Vagina (tissue), 2 donors: ENCODE results near the gene ATXN1. TPM values are rescaled to one million over a fixed set of nuclear protein-coding genes. Genes with fewer than 3 reads are reported as not detected.
"Not testable (repeated sequence)": the region's sequence is repeated elsewhere in the genome, so short reads cannot be mapped to it uniquely, and the experiment has no call there.

Experiments used
- DNase-seq, 2 donors: peaks; one replicate each; pipeline ENCODE4 v3.0.0-alpha.2; 2017; ENCODE audit errors: extremely low spot score in 2 of 2
- H3K27ac ChIP-seq: fragments of 200-600 bp; sonication (generic); one replicate; pipeline ENCODE4 v1.5.1; 2019
- H3K27me3 ChIP-seq: fragments of 200-600 bp; sonication (generic); one replicate; pipeline ENCODE4 v1.5.1; 2019
- H3K36me3 ChIP-seq, 2 donors: fragments of 200-600 bp; sonication (generic); one replicate each; pipeline ENCODE4 v1.5.1; 2017 to 2019
- H3K4me1 ChIP-seq: fragments of 200-600 bp; sonication (generic); one replicate; pipeline ENCODE4 v1.5.1; 2019
- H3K4me3 ChIP-seq, 2 donors: fragments of 200-600 bp; sonication (generic); 1 replicate in 1 of 2; 2 replicates in 1 of 2; pipeline ENCODE4 v1.5.1; 2016 to 2019
- H3K9me3 ChIP-seq: fragments of 200-600 bp; sonication (generic); one replicate; pipeline ENCODE4 v1.5.1; 2019
- CTCF ChIP-seq, 3 experiments: fragments of 450-650 bp in 2 of 3; fragments of 200-600 bp in 1 of 3; sonication (generic) in 1 of 3; IDR thresholded peaks; one replicate each; pipeline ENCODE4 v1.5.1; 2017 to 2019; ENCODE audit warnings: antibody characterized with exemption in 3 of 3, mild to moderate bottlenecking in 2 of 3, moderate library complexity in 2 of 3
- POLR2A ChIP-seq, 2 donors: fragments of 450-650 bp; IDR thresholded peaks; one replicate each; pipeline ENCODE4 v1.6.1; 2017; ENCODE audit warnings: antibody characterized with exemption in 2 of 2, mild to moderate bottlenecking in 2 of 2, moderate library complexity in 2 of 2
- POLR2AphosphoS5 ChIP-seq, 2 donors: sonication (generic); formaldehyde crosslinking; IDR thresholded peaks; one replicate each; pipeline ENCODE4 v1.9.0; 2017; ENCODE audit warnings: antibody characterized with exemption in 2 of 2, mild to moderate bottlenecking in 2 of 2, low read depth in 1 of 2; ENCODE audit not compliant: insufficient read depth in 1 of 2
- intact Hi-C: fragments of 100-400 bp; cut with DNase I; formaldehyde crosslinking; loops from one replicate; pipeline ENCODE4 v1.15.1; 2023
- total RNA-seq: library from RNA; depleted of rRNA; stranded (reverse); fragments of >200 nt; gene quantifications from one replicate; pipeline ENCODE4 v1.2.3, GENCODE V29; 2016

ATXN1 gene
- total RNA-seq, 1 donor from 2014 or later: 43.2 TPM

- H3K36me3 ChIP-seq: no peaks in the 10 kb centered on the region
- TF ChIP-seq POLR2A (IDR thresholded peaks at IDR 0.05) (no peak), CTCF (IDR thresholded peaks at IDR 0.05) (no peak), POLR2AphosphoS5 (IDR thresholded peaks at IDR 0.05; ENCODE audit: insufficient read depth in 1 of 2, low read depth in 1 of 2) (no peak)
- H3K4me1 ChIP-seq: peaks cover 19% of the 10 kb centered on the region
- H3K27me3 ChIP-seq: no peaks in the 10 kb centered on the region
- no peak overlapping the region for H3K4me3 ChIP-seq
- no peak overlapping the region for H3K27ac ChIP-seq
- intact Hi-C loops: no loop called here
- H3K9me3 ChIP-seq: no peaks in the 10 kb centered on the region
- DNase-seq: no peak
These were observed 289.9 kb downstream of the ATXN1 start for GRCh38 chr6:16471222-16471909.

GRCh38 chr6:16470502-16471221 is 290.6 kb downstream of the ATXN1 start:
- Histone ChIP-seq H3K4me3 (no peak overlapping the region), H3K27ac (no peak overlapping the region), H3K4me1 (peaks cover 19% of the 10 kb centered on the region), H3K9me3 (no peaks in the 10 kb centered on the region), H3K27me3 (no peaks in the 10 kb centered on the region), H3K36me3 (no peaks in the 10 kb centered on the region)
- DNase-seq: no peak
- intact Hi-C loops: no loop called here
- TF ChIP-seq POLR2AphosphoS5 (IDR thresholded peaks at IDR 0.05; ENCODE audit: insufficient read depth in 1 of 2, low read depth in 1 of 2): no peak

- intact Hi-C loops: no loop called here
- peaks cover 26% of the 10 kb centered on the region for H3K4me1 ChIP-seq
- TF ChIP-seq POLR2A (IDR thresholded peaks at IDR 0.05) (no peak), POLR2AphosphoS5 (IDR thresholded peaks at IDR 0.05; ENCODE audit: insufficient read depth in 1 of 2, low read depth in 1 of 2) (no peak), CTCF (IDR thresholded peaks at IDR 0.05) (no peak)
- no peak for DNase-seq
- H3K9me3 ChIP-seq: no peaks in the 10 kb centered on the region
- H3K27ac ChIP-seq: no peak overlapping the region
- no peak overlapping the region for H3K4me3 ChIP-seq
- H3K27me3 ChIP-seq: no peaks in the 10 kb centered on the region
- H3K36me3 ChIP-seq: no peaks in the 10 kb centered on the region
These were observed 292.2 kb downstream of the ATXN1 start for GRCh38 chr6:16468991-16469615.

- Histone ChIP-seq H3K36me3 (no peaks in the 10 kb centered on the region), H3K4me3 (no peak overlapping the region), H3K27me3 (no peaks in the 10 kb centered on the region), H3K9me3 (no peaks in the 10 kb centered on the region), H3K4me1 (peaks cover 24% of the 10 kb centered on the region), H3K27ac (no peak overlapping the region)
- no peak for DNase-seq
- intact Hi-C loops: no loop called here
- no peak for TF ChIP-seq CTCF (IDR thresholded peaks at IDR 0.05)
- no peak for TF ChIP-seq POLR2A (IDR thresholded peaks at IDR 0.05)
- TF ChIP-seq POLR2AphosphoS5 (IDR thresholded peaks at IDR 0.05; ENCODE audit: insufficient read depth in 1 of 2, low read depth in 1 of 2): no peak
These were observed 294.3 kb downstream of the ATXN1 start for GRCh38 chr6:16466800-16467553.

GRCh38 chr6:16464045-16464444 is 297.2 kb downstream of the ATXN1 start:
- peaks cover 20% of the 10 kb centered on the region for H3K4me1 ChIP-seq
- H3K27ac ChIP-seq: no peak overlapping the region
- no peaks in the 10 kb centered on the region for H3K36me3 ChIP-seq
- intact Hi-C loops: no loop called here
- no peak for TF ChIP-seq POLR2AphosphoS5 (IDR thresholded peaks at IDR 0.05; ENCODE audit: insufficient read depth in 1 of 2, low read depth in 1 of 2)
- TF ChIP-seq POLR2A (IDR thresholded peaks at IDR 0.05): no peak
- TF ChIP-seq CTCF (IDR thresholded peaks at IDR 0.05): no peak
- H3K4me3 ChIP-seq: no peak overlapping the region
- DNase-seq: no peak
- H3K9me3 ChIP-seq: no peaks in the 10 kb centered on the region
- no peaks in the 10 kb centered on the region for H3K27me3 ChIP-seq

GRCh38 chr6:16463246-16463645 is 298.0 kb downstream of the ATXN1 start:
- H3K4me3 ChIP-seq, DNase-seq, H3K27me3 ChIP-seq, intact Hi-C loops, H3K27ac ChIP-seq, H3K9me3 ChIP-seq, H3K36me3 ChIP-seq: not testable (repeated sequence)
- H3K4me1 ChIP-seq: peaks cover 20% of the 10 kb centered on the region
